GM23338 (cell line): ENCODE results near the gene ARL5B. TPM values are rescaled to one million over a fixed set of nuclear protein-coding genes. Genes with fewer than 3 reads are reported as not detected.
A peak's percentile ranks its signal among the peaks of the same experiment; 100 is the strongest.

Experiments
- ATAC-seq: fragments of 200-7000 bp; cut with Tn5 transposase; 3 replicates; pipeline ENCODE4 v1.9.1; 2020
- DNase-seq: peaks from one replicate; pipeline ENCODE4 v3.0.0-alpha.2; 2015; ENCODE audit warnings: low spot score
- H2AFZ ChIP-seq: fragments of 200-600 bp; sonication (generic); 2 replicates; pipeline ENCODE4 v1.8.0; 2016; ENCODE audit warnings: antibody characterized with exemption, mild to moderate bottlenecking, moderate library complexity
- H3F3A ChIP-seq: fragments of 200-600 bp; sonication (generic); replicated peaks from 2 replicates; pipeline ENCODE4 v1.8.0; 2017; ENCODE audit warnings: antibody characterized with exemption, mixed run types, low read depth
- H3K27ac ChIP-seq: fragments of 200-600 bp; sonication (generic); 2 replicates; pipeline ENCODE4 v1.6.1; 2016; ENCODE audit warnings: low read depth
- H3K27me3 ChIP-seq: fragments of 200-600 bp; sonication (generic); 2 replicates; pipeline ENCODE4 v1.8.0; 2016; ENCODE audit warnings: mild to moderate bottlenecking, mixed run types, moderate library complexity; ENCODE audit not compliant: insufficient read depth
- H3K36me3 ChIP-seq: fragments of 200-600 bp; sonication (generic); 2 replicates; pipeline ENCODE4 v1.8.0; 2016; ENCODE audit warnings: mild to moderate bottlenecking; ENCODE audit not compliant: insufficient read depth
- H3K4me1 ChIP-seq: fragments of 200-600 bp; sonication (generic); 2 replicates; pipeline ENCODE4 v1.8.0; 2016; ENCODE audit warnings: mild to moderate bottlenecking, moderate library complexity; ENCODE audit not compliant: insufficient read depth
- H3K4me2 ChIP-seq: fragments of 200-600 bp; sonication (generic); 2 replicates; pipeline ENCODE4 v1.7.1; 2017; ENCODE audit warnings: mixed run types
- H3K4me3 ChIP-seq: fragments of 200-600 bp; sonication (generic); 2 replicates; pipeline ENCODE4 v1.6.1; 2016; ENCODE audit warnings: mixed run types
- H3K79me2 ChIP-seq: fragments of 200-600 bp; sonication (generic); replicated peaks from 2 replicates; pipeline ENCODE4 v1.8.0; 2017; ENCODE audit warnings: mild to moderate bottlenecking; ENCODE audit not compliant: insufficient read depth
- H3K9me2 ChIP-seq: fragments of 200-600 bp; sonication (generic); 2 replicates; pipeline ENCODE4 v1.8.0; 2017; ENCODE audit not compliant: insufficient read depth
- H4K20me1 ChIP-seq: fragments of 200-600 bp; sonication (generic); replicated peaks from 2 replicates; pipeline ENCODE4 v1.8.0; 2017; ENCODE audit warnings: mild to moderate bottlenecking; ENCODE audit not compliant: insufficient read depth
- H3K27ac Mint-ChIP-seq: 2 replicates; pipeline ENCODE4 v1.8.0; 2020; ENCODE audit warnings: inconsistent platforms, mild to moderate bottlenecking, moderate library complexity, mixed read lengths
- H3K27me3 Mint-ChIP-seq: 3 replicates; pipeline ENCODE4 v1.8.0; 2022; ENCODE audit warnings: low read depth, mild to moderate bottlenecking, moderate library complexity, mixed read lengths, inconsistent platforms; ENCODE audit not compliant: insufficient read depth, poor library complexity
- H3K36me3 Mint-ChIP-seq: 3 replicates; pipeline ENCODE4 v1.8.0; 2021; ENCODE audit warnings: low read depth, mild to moderate bottlenecking, inconsistent platforms, moderate library complexity, mixed read lengths
- H3K4me1 Mint-ChIP-seq: 3 replicates; pipeline ENCODE4 v1.8.0; 2020; ENCODE audit warnings: mild to moderate bottlenecking, inconsistent platforms, mixed read lengths
- H3K4me3 Mint-ChIP-seq: 3 replicates; pipeline ENCODE4 v1.8.0; 2021; ENCODE audit warnings: moderate library complexity, mild to moderate bottlenecking, inconsistent platforms, mixed read lengths
- H3K9me3 Mint-ChIP-seq: 3 replicates; pipeline ENCODE4 v1.8.0; 2020; ENCODE audit warnings: moderate library complexity, mild to moderate bottlenecking, inconsistent platforms, mixed read lengths
- CREB1 ChIP-seq: fragments of 250-450 bp; sonication (Bioruptor Pico); IDR thresholded peaks from 2 replicates; pipeline ENCODE4 v1.5.0; 2020; ENCODE audit warnings: low read depth, mild to moderate bottlenecking, moderate library complexity
- EZH2 ChIP-seq: fragments of 200-600 bp; sonication (generic); IDR thresholded peaks from one replicate; pipeline ENCODE4 v1.8.0; 2017; ENCODE audit warnings: antibody characterized with exemption, mild to moderate bottlenecking, low read depth; ENCODE audit not compliant: unreplicated experiment
- EZH2phosphoT487 ChIP-seq: fragments of 200-600 bp; sonication (generic); IDR thresholded peaks from one replicate; pipeline ENCODE4 v1.8.1; 2018; ENCODE audit warnings: antibody characterized with exemption; ENCODE audit not compliant: unreplicated experiment
- JUNB ChIP-seq: IDR thresholded peaks from one replicate; pipeline ENCODE4 v1.6.1; 2016; ENCODE audit warnings: antibody characterized with exemption; ENCODE audit not compliant: unreplicated experiment
- NANOG ChIP-seq: IDR thresholded peaks from 2 replicates; pipeline ENCODE4 v1.6.1; 2016; ENCODE audit warnings: antibody characterized with exemption, borderline replicate concordance
- POLR2AphosphoS5 ChIP-seq: IDR thresholded peaks from 2 replicates; pipeline ENCODE4 v1.6.1; 2016; ENCODE audit warnings: antibody characterized with exemption, low read depth
- ZNF331 ChIP-seq: fragments of 250-450 bp; sonication (Bioruptor Pico); IDR thresholded peaks from 2 replicates; pipeline ENCODE4 v1.5.0; 2020; ENCODE audit warnings: low read depth, mild to moderate bottlenecking, moderate library complexity
- ZNF462 ChIP-seq: fragments of 250-450 bp; sonication (Bioruptor Pico); IDR thresholded peaks from 2 replicates; pipeline ENCODE4 v1.5.0; 2020; ENCODE audit warnings: mild to moderate bottlenecking, moderate library complexity
- polyA plus RNA-seq: library from polyadenylated mRNA; unstranded; fragments of >200 nt; fragmentation: Nextera tagmentation; extraction: Ambion mirVana; gene quantifications from 2 replicates; pipeline ENCODE4 v1.2.1, GENCODE V29; 2016
- total RNA-seq: library from RNA; depleted of rRNA; stranded (reverse); fragments of >200 nt; shearing (Covaris generic); gene quantifications from 2 replicates; pipeline ENCODE4 v1.2.3, GENCODE V29; 2014

Gene ARL5B
- total and polyA plus RNA-seq, 2 experiments from 2014 or later, result 22.8 to 76.4 TPM

- H4K20me1 ChIP-seq, result peaks cover 28% of the 10 kb centered on the region; the same call in 1 of the 2 replicates
- Mint-ChIP-seq H3K27me3 (peaks cover 3% of the 10 kb centered on the region), H3K9me3 (no peaks in the 10 kb centered on the region), H3K4me1 (peaks cover 39% of the 10 kb centered on the region), H3K27ac (peak overlapping the region; percentile 76), H3K4me3 (peak overlapping the region; percentile 27), H3K36me3 (peaks cover 49% of the 10 kb centered on the region)
- H3K36me3 ChIP-seq, result peaks cover 12% of the 10 kb centered on the region
- peaks cover 92% of the 10 kb centered on the region for H3K79me2 ChIP-seq
- DNase-seq, result peak; percentile 58
- H3K4me3 ChIP-seq, result peak overlapping the region; percentile 37
- no peaks in the 10 kb centered on the region for H3K9me2 ChIP-seq
- H3F3A ChIP-seq, result no peaks in the 10 kb centered on the region
- H3K4me1 ChIP-seq, result peaks cover 39% of the 10 kb centered on the region
- H3K27me3 ChIP-seq, result no peaks in the 10 kb centered on the region
- ATAC-seq, result no peak
- H3K27ac ChIP-seq, result peak overlapping the region; percentile 88
- peak overlapping the region; percentile 58 for H3K4me2 ChIP-seq
- no peak overlapping the region for H2AFZ ChIP-seq
- TF ChIP-seq NANOG, result no peak
- no peak for TF ChIP-seq CREB1 (CRISPR knock-in tag)
- TF ChIP-seq EZH2, result no peak
- TF ChIP-seq ZNF331 (CRISPR knock-in tag), result no peak
- TF ChIP-seq POLR2AphosphoS5, result no peak
- TF ChIP-seq JUNB, result no peak
Observed at GRCh38 chr10:18666810-18667209, 7.6 kb downstream of the ARL5B start.

- Histone ChIP-seq H2AFZ (no peak overlapping the region), H3K4me1 (peaks cover 37% of the 10 kb centered on the region), H3K4me2 (peak overlapping the region; percentile 47), H3K27ac (peak overlapping the region; percentile 88), H3K36me3 (peaks cover 15% of the 10 kb centered on the region), H3K4me3 (peak overlapping the region; percentile 6; the same call in 1 of the 2 replicates), H3F3A (no peaks in the 10 kb centered on the region), H3K9me2 (no peaks in the 10 kb centered on the region), H4K20me1 (peaks cover 22% of the 10 kb centered on the region), H3K79me2 (peaks cover 92% of the 10 kb centered on the region), H3K27me3 (no peaks in the 10 kb centered on the region)
- Mint-ChIP-seq H3K4me1 (peaks cover 34% of the 10 kb centered on the region), H3K4me3 (peak overlapping the region; percentile 54), H3K27me3 (peaks cover 3% of the 10 kb centered on the region), H3K9me3 (no peaks in the 10 kb centered on the region), H3K36me3 (peaks cover 55% of the 10 kb centered on the region), H3K27ac (peak overlapping the region; percentile 89)
- TF ChIP-seq NANOG (peak; percentile 56; the same call in 1 of the 2 replicates), EZH2phosphoT487 (no peak), ZNF462 (CRISPR knock-in tag) (no peak)
- DNase-seq, result peak; percentile 46
- ATAC-seq, result no peak
Observed at GRCh38 chr10:18668026-18668425, 8.8 kb downstream of the ARL5B start.
